ENCODE results near the gene TNFRSF4.

GRCh38 chr1:1256956-1257871, 43.3 kb upstream of the TNFRSF4 start:
- TF ChIP-seq POLR2A (IDR thresholded peaks at IDR 0.05) = no peak
- TF ChIP-seq CTCF (IDR thresholded peaks at IDR 0.05) = no peak
- TF ChIP-seq POLR2AphosphoS5 (IDR thresholded peaks at IDR 0.05; ENCODE audit: insufficient read depth in 1 of 2, low read depth in 1 of 2) = no peak
